ENCODE data around the gene BCAT1.
"Not testable (repeated sequence)": the region's sequence is repeated elsewhere in the genome, so short reads cannot be mapped to it uniquely, and the experiment has no call there.

The BCAT1 gene

DNA sequence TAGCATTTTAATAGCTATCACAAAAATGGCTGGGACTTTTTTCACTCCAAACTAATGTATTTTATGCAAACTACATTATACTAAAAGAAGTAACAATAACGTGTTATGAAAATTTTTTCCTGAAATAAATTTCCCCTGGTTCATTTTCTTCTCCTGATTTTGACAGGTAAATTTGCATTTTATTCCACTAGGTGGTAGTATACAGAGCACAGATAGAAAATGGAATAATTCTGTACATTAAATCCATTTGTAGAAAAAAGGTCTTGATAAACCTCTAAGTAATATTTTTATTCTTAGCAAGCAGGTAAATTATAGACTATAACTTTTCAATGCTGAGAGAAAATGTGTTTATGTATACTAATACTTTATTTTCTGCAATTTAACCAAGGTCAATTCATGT is 96.5 kb downstream of the BCAT1 start:
- no peak for DNase-seq

- not testable (repeated sequence) for DNase-seq
Observed at GRCh38 chr12:24851883-24852282, 97.0 kb downstream of the BCAT1 start.

DNA sequence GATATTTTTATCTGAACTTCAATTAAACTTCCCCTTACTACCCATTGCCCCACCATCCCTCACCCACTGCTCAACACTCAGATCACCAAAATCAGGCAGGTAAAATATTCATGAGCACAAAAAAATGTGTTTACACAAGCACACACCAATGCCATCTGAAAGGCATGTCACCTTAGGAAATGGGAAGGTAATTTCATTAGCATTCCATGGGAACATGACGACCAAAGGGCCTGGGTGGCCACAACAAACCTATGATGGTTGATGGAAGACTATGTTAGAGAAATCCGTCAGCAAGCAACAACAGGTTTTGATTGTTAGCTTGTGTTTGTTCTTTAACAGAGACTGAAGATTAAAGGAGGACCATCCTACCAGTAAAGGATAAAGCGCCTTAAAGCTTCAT is 97.6 kb downstream of the BCAT1 start:
- no peak for DNase-seq

DNA sequence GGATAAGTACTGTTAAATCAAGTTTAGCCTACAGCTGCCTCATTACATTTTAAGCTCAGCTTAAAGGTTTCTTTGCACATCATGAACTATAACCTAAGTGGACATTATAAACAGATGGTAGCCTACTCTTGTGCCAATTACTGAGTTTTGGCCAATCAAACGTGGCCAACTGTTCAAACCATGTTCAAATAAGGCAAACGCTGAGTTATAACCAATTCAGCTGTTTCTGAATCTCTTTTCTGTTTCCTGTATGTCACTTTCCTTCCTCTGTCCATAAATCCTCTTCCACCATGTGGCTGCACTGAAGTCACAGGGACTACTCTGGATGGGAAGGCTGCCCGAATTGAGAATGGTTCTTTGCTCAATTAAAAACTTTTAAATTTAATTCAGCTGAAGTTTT is 98.4 kb downstream of the BCAT1 start:
- DNase-seq = no peak

- DNase-seq = no peak
Observed at GRCh38 chr12:24848941-24849477, 99.9 kb downstream of the BCAT1 start.

DNA sequence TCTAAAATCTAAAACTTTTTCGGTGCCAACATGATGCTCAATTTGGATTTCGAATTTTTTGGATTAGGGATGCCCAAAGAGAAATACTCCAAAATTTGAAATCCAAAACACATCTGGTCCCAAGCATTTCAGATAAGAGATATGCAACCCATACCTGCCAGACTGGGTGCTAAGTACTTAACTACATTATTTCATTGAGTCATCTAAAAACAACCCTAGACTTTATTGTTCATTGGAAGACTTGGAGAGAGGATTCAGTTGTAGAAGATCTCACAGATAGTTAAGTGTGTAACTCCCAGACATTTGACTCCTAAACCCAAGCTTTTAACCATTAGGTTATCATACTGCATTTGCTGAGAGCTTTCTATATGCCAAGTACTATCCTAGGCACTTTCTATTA is 102.2 kb downstream of the BCAT1 start:
- DNase-seq = no peak

- no peak for DNase-seq
Observed at GRCh38 chr12:24845615-24846014, 103.3 kb downstream of the BCAT1 start.

DNA sequence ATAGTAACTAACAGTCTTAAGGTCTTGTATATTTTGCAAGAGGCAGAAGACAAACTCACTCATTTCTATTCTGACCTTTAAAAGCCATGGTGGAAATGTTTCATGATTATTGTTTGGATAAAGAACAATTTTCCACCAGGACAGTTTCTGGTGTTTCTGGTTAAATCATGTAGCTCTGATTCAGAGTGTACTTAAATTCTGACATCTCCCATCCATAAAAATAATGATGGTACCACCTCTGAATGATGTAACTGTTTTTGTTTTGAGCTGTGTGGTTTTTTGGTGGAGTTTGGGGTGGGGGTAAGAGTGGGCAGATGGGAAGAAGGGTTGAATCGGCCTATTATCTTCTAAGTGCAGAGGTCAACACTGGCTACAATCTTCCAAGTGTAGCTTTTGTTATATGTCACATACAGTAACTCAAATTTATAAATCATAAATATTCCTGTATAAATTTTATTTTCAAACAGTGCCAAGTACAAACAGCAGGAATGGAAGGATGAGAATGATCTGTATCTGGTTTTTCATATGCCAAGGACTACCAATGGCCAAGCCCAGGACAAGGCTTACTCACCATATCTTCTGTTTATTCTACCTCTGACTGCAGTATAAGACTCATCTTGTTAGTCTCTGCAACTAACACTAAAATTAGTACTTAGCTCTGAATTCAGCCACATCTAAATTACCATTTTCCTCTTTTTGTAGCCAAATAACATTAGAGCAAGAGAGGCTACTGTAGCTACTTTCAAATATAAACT is 108.7 kb downstream of the BCAT1 start:
- DNase-seq = no peak

GRCh38 chr12:24839268-24839791 is 109.6 kb downstream of the BCAT1 start:
- peak; percentile 6 for DNase-seq

GRCh38 chr12:24838531-24838950 is 110.4 kb downstream of the BCAT1 start:
- DNase-seq = peak; percentile 20

- DNase-seq = no peak
Observed at GRCh38 chr12:24835377-24835776, 113.5 kb downstream of the BCAT1 start.

GRCh38 chr12:24833513-24833912 is 115.4 kb downstream of the BCAT1 start:
- DNase-seq = no peak

- DNase-seq = no peak
Observed at GRCh38 chr12:24823808-24824515, 124.9 kb downstream of the BCAT1 start.

- no peak for DNase-seq
Observed at GRCh38 chr12:24822121-24822899, 126.6 kb downstream of the BCAT1 start.

- no peak for DNase-seq
Observed at GRCh38 chr12:24821691-24822090, 127.2 kb downstream of the BCAT1 start.

DNA sequence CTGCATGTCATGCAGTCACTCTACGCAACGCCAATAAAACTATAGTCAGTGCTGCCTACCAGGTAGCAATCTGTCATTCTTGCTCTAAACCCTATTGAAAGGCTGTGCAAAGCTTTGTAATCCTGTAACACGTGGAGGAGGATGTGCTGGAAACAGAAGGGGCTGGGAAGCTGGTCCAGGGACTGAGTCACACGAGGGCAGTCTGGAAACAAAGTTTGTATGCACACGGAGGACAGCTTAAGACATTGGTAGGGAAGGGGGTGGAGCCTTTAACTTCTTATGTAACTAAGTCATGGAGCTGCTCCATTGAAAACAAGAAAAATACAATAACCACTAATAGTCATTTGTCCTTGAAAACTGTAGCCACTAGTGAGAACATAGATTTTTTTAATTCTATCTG is 128.0 kb downstream of the BCAT1 start:
- no peak for DNase-seq

- no peak for DNase-seq
Observed at GRCh38 chr12:24818351-24818750, 130.6 kb downstream of the BCAT1 start.

GRCh38 chr12:24815114-24815423 is 133.8 kb downstream of the BCAT1 start:
- no peak for DNase-seq

- no peak for DNase-seq
Observed at GRCh38 chr12:24814379-24815113, 134.4 kb downstream of the BCAT1 start.

DNA sequence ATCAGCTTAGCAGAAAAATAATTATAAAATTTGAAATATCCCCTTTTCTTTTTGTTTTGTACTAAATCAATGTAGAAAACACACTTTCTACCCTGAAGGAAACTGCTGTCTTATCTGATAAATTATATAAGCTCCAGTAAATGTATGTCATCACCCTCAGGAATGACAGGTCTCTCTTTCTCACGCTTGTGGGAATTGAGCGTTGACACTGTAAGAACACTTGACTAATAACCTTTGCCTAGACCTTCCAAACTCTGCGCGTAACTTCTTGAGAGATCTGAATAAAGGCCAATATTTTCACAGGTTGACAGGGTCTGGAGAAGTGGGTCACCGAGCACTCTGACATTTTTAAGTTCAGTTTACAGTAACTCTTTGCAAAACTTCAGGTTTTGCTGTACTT is 138.5 kb downstream of the BCAT1 start:
- no peak for DNase-seq

DNA sequence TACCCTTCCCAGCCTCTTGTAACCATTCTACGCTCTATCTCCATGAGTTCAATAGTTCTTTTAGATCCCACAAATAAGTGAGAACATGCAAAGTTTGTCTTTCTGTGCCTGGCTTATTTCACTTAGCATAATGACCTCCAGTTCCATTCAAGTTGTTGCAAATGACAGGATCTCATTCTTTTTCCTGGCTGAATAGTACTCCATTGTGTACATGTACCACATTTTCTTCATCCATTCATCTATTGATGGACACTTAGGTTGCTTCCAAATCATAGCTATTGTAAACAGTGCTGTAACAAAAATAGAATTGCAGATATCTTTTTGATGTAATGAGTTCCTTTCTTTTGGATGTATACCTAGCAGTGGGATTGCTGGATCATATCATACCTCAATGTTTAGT is 139.6 kb downstream of the BCAT1 start:
- not testable (repeated sequence) for DNase-seq

DNA sequence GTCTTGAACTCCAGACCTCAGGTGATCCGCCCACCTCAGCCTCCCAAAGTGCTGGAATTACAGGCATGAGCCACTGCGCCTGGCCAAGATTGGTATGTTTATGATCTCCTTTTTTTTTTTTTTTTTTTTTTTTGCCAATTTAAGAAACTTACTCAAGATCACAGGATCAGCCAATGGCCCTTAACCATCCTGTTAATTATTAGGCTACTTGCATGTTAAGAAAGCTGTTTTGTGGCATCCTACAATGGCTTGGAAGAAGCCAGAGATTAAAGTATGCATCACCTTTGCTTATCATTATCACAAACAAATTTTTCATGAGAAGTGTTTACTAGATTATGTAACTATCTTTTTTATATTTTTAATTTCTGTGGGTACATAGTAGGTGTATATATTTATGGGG is 140.2 kb downstream of the BCAT1 start:
- no peak for DNase-seq

DNA sequence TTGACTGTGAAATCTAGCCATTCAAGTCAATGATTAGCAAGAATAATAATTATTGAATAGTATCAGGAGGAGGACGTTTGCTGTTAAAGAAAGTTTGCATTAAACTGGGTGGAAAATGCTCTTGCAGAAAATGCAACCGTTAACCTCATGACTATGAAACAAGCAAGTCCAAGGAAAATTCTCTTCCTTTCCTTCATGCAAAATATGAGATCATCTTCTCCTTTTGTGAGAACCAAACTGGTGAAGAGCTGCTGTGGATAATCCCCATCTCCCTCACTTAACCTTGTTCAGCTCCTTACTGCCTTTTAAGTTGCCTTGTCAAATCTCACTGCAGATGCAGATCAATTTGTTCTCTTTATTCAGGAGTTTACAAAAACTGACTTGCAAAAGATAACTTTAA is 142.5 kb downstream of the BCAT1 start:
- no peak for DNase-seq
